ENCODE data around the gene USP40. TPM values are rescaled to one million over a fixed set of nuclear protein-coding genes. Genes with fewer than 3 reads are reported as not detected.

The USP40 gene
- total RNA-seq, 5 donors from 2014 or later (not counting 1 experiment from before 2014, with no cell fraction given) = 17.3 to 24.5 (median 20.4) TPM

GRCh38 chr2:233429175-233429897 lies 137.2 kb downstream of the USP40 start:
- POLR2A ChIA-PET = no interaction called here
- DNase-seq (peak in 2 of 35 experiments; percentile 3 to 4), ATAC-seq (replicated peaks in 1 of 4) (no peak)
- H3K27ac ChIP-seq (ENCODE audit: low read length) = no peak overlapping the region
- Mint-ChIP-seq H3K4me1 (peaks cover 71 to 92% (median 81%) of the 10 kb centered on the region in 3 donors), H3K4me3 (peak overlapping the region in 1 of 3 donors; percentile 35), H3K36me3 (peaks cover 39% of the 10 kb centered on the region), H3K27ac (peak overlapping the region; percentile 36 to 49), H3K27me3 (no peaks in the 10 kb centered on the region), H3K9me3 (peaks cover 0 to 9% (median 0%) of the 10 kb centered on the region in 3 donors)
- H3K4me1 ChIP-seq (ENCODE audit: control insufficient read depth in 1 of 2, extremely low read depth in 1 of 2, insufficient read depth in 2 of 2, low read length in 2 of 2) = peaks cover 7 to 34% of the 10 kb centered on the region in 2 experiments
- CTCF ChIA-PET = interaction anchor here in 1 of 2 donors (0.6 kb wide), 1 partner anchor 19 kb away, joined by 3 read pairs; no protein-coding TSS in a partner anchor
- no peaks in the 10 kb centered on the region for H3K9me3 ChIP-seq
- H3K27me3 ChIP-seq (replicated peaks in 1 of 2; ENCODE audit: control insufficient read depth in 2 of 2, extremely low read depth in 1 of 2, insufficient read depth in 2 of 2, low read length in 1 of 2) = no peaks in the 10 kb centered on the region
- H3K4me3 ChIP-seq (ENCODE audit: control insufficient read depth in 1 of 2, extremely low read depth in 1 of 2, low read length in 1 of 2) = no peak overlapping the region
- H3K36me3 ChIP-seq (ENCODE audit: control insufficient read depth in 2 of 2, extremely low read depth in 1 of 2, insufficient read depth in 1 of 2, low read length in 1 of 2) = peaks cover 0 to 11% of the 10 kb centered on the region in 2 donors
- WGBS (ENCODE audit: insufficient coverage) = 99% methylated on average over 14 of the region's 20 CpGs

GRCh38 chr2:233428438-233428837 lies 138.1 kb downstream of the USP40 start:
- peak in 2 of 35 experiments; percentile 4 to 10 for DNase-seq
- H3K4me1 ChIP-seq (ENCODE audit: control insufficient read depth in 1 of 2, extremely low read depth in 1 of 2, insufficient read depth in 2 of 2, low read length in 2 of 2) = peaks cover 7 to 43% of the 10 kb centered on the region in 2 experiments
- Mint-ChIP-seq H3K4me1 (peaks cover 80 to 94% (median 85%) of the 10 kb centered on the region in 3 donors), H3K9me3 (peaks cover 0 to 9% (median 0%) of the 10 kb centered on the region in 3 donors), H3K4me3 (no peak overlapping the region), H3K27ac (peak overlapping the region in 1 of 2 donors; percentile 34), H3K36me3 (peaks cover 41% of the 10 kb centered on the region), H3K27me3 (no peaks in the 10 kb centered on the region)
- H3K27ac ChIP-seq (ENCODE audit: low read length) = no peak overlapping the region
- no peaks in the 10 kb centered on the region for H3K27me3 ChIP-seq (replicated peaks in 1 of 2; ENCODE audit: control insufficient read depth in 2 of 2, extremely low read depth in 1 of 2, insufficient read depth in 2 of 2, low read length in 1 of 2)
- H3K36me3 ChIP-seq (ENCODE audit: control insufficient read depth in 2 of 2, extremely low read depth in 1 of 2, insufficient read depth in 1 of 2, low read length in 1 of 2) = peaks cover 0 to 10% of the 10 kb centered on the region in 2 donors
- ChIA-PET CTCF (no interaction called here), POLR2A (no interaction called here)
- H3K9me3 ChIP-seq = no peaks in the 10 kb centered on the region
- ATAC-seq (replicated peaks in 1 of 4) = no peak
- no peak overlapping the region for H3K4me3 ChIP-seq (ENCODE audit: control insufficient read depth in 1 of 2, extremely low read depth in 1 of 2, low read length in 1 of 2)
- WGBS (ENCODE audit: insufficient coverage) = 95% methylated on average over 5 of the region's 7 CpGs

- POLR2A ChIA-PET = no interaction called here
Observed at GRCh38 chr2:233428008-233428407, 138.6 kb downstream of the USP40 start.

GRCh38 chr2:233426619-233427342 lies 139.8 kb downstream of the USP40 start:
- Mint-ChIP-seq H3K9me3 (peaks cover 0 to 9% (median 0%) of the 10 kb centered on the region in 3 donors), H3K27ac (peak overlapping the region; percentile 67 to 75), H3K27me3 (no peaks in the 10 kb centered on the region), H3K36me3 (peaks cover 45% of the 10 kb centered on the region), H3K4me3 (peak overlapping the region in 1 of 3 donors; percentile 40), H3K4me1 (peaks cover 90 to 99% (median 93%) of the 10 kb centered on the region in 3 donors)
- H3K36me3 ChIP-seq (ENCODE audit: control insufficient read depth in 2 of 2, extremely low read depth in 1 of 2, insufficient read depth in 1 of 2, low read length in 1 of 2) = peaks cover 0 to 10% of the 10 kb centered on the region in 2 donors
- ChIA-PET CTCF (interaction anchor here (0.5 to 1.9 kb wide), 5 partner anchors 10 to 24 kb away, joined by 4 to 6 read pairs (median 4); no protein-coding TSS in a partner anchor), POLR2A (interaction anchor here (0.6 kb wide), 2 partner anchors 98 to 787 kb away, joined by 3 read pairs; no protein-coding TSS in a partner anchor)
- 78% methylated on average over 4 of the region's 7 CpGs for WGBS (ENCODE audit: insufficient coverage)
- peaks cover 23 to 60% of the 10 kb centered on the region in 2 experiments for H3K4me1 ChIP-seq (ENCODE audit: control insufficient read depth in 1 of 2, extremely low read depth in 1 of 2, insufficient read depth in 2 of 2, low read length in 2 of 2)
- H3K27ac ChIP-seq (ENCODE audit: low read length) = no peak overlapping the region
- DNase-seq (no peak), ATAC-seq (replicated peaks in 1 of 4) (no peak)
- H3K9me3 ChIP-seq = no peaks in the 10 kb centered on the region
- H3K4me3 ChIP-seq (ENCODE audit: control insufficient read depth in 1 of 2, extremely low read depth in 1 of 2, low read length in 1 of 2) = no peak overlapping the region
- H3K27me3 ChIP-seq (replicated peaks in 1 of 2; ENCODE audit: control insufficient read depth in 2 of 2, extremely low read depth in 1 of 2, insufficient read depth in 2 of 2, low read length in 1 of 2) = no peaks in the 10 kb centered on the region

More at GRCh38 chr2:233428008-233428407, 138.6 kb downstream of the USP40 start:
- Histone ChIP-seq H3K9me3 (no peaks in the 10 kb centered on the region), H3K36me3 (ENCODE audit: control insufficient read depth in 2 of 2, extremely low read depth in 1 of 2, insufficient read depth in 1 of 2, low read length in 1 of 2) (peaks cover 0 to 10% of the 10 kb centered on the region in 2 donors), H3K27ac (ENCODE audit: low read length) (no peak overlapping the region), H3K4me1 (ENCODE audit: control insufficient read depth in 1 of 2, extremely low read depth in 1 of 2, insufficient read depth in 2 of 2, low read length in 2 of 2) (peaks cover 11 to 47% of the 10 kb centered on the region in 2 experiments), H3K4me3 (ENCODE audit: control insufficient read depth in 1 of 2, extremely low read depth in 1 of 2, low read length in 1 of 2) (no peak overlapping the region), H3K27me3 (replicated peaks in 1 of 2; ENCODE audit: control insufficient read depth in 2 of 2, extremely low read depth in 1 of 2, insufficient read depth in 2 of 2, low read length in 1 of 2) (no peaks in the 10 kb centered on the region)
- peak in 1 of 35 experiments; percentile 8 for DNase-seq
- peak overlapping the region in 1 of 3 donors; percentile 42 for H3K4me3 Mint-ChIP-seq
- ATAC-seq (replicated peaks in 1 of 4) = no peak
- peaks cover 84 to 94% (median 85%) of the 10 kb centered on the region in 3 donors for H3K4me1 Mint-ChIP-seq
- peak overlapping the region; percentile 66 to 75 for H3K27ac Mint-ChIP-seq
- peaks cover 0 to 9% (median 0%) of the 10 kb centered on the region in 3 donors for H3K9me3 Mint-ChIP-seq
- peaks cover 43% of the 10 kb centered on the region for H3K36me3 Mint-ChIP-seq
- CTCF ChIA-PET = no interaction called here
- WGBS (ENCODE audit: insufficient coverage) = 85% methylated on average over 2 of the region's 3 CpGs
- no peaks in the 10 kb centered on the region for H3K27me3 Mint-ChIP-seq

Other genes starting within 250 kb of the USP40 start
- 100 to 1,000 TPM; 143 to 254 (median 163) TPM for gene DGKD, start 212.3 kb downstream of the USP40 start, total RNA-seq
- gene UGT1A8, start 50.9 kb upstream of the USP40 start, total RNA-seq = not detected
- gene UGT1A10, start 69.7 kb upstream of the USP40 start, total RNA-seq = not detected
- gene UGT1A9, start 105.1 kb upstream of the USP40 start, total RNA-seq = not detected
- under 1 TPM in 1 of 5 donors, not detected in 4; 0.10 TPM for gene UGT1A7, start 115.1 kb upstream of the USP40 start, total RNA-seq
- under 1 TPM in 1 of 5 donors, not detected in 4; 0.32 TPM for gene UGT1A6, start 126.1 kb upstream of the USP40 start, total RNA-seq
- gene UGT1A5, start 146.1 kb upstream of the USP40 start, total RNA-seq = not detected
- gene UGT1A4, start 152.0 kb upstream of the USP40 start, total RNA-seq = not detected
- not detected for gene UGT1A3, start 162.3 kb upstream of the USP40 start, total RNA-seq
- not detected for gene UGT1A1, start 193.5 kb upstream of the USP40 start, total RNA-seq
- gene MROH2A, start 211.5 kb upstream of the USP40 start, total RNA-seq = not detected

Measured in T-cell (primary cell).